NCI-H1694 (cell line): ENCODE results near the gene RARRES2.
"Not testable (repeated sequence)": the region's sequence is repeated elsewhere in the genome, so short reads cannot be mapped to it uniquely, and the experiment has no call there.

ENCODE experiments used
- DNase-seq: peaks from one replicate; lab custom pipeline; 2025; lab: John Stamatoyannopoulos, UW

RARRES2 gene

DNA sequence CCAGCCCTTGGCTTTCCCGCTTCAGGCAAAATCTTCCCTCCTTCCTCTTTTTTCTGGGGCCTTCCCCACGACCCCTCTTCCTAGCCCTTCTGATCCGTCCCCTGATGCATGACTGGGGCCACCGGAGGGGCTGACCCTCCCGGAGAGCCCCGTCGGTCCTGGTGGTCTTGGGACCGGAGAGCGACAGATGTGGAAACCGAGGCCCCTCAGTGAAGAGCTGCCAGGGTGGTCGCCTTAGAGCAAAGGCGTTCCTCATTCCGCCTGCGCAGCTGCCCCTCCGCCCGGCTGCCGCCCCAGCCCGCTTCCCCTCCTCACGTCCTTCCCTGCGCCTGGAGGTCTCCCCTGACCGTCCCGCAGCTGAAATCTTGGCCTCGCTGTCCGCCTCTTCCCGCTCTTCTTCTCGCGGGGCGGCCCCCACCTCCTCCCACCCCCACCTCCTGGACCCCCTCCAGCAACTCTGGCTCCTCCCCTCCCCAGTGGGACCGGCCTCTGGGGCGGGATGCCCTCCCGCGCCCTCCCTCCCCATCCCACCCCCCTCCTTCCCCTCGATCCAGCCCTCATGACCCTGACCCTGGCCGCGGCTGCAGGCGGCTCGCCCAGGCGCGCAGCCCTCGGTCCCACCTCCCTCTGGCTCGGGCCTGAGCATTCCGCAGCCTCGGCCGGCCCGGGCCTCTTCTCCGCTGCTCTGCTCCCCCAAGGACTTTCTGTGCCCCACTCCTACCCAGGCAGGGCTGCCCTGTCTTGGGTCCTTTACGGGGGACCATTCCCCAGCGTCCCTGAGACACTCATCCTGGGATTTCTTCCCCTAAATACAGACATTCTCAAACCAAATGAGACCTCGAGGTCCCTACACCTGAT lies at the start of gene RARRES2:
RARRES2 (minus strand) TSS at position 367 of the 858 bp plus-strand sequence. CDS start 1,020 bp downstream, outside the sequence.
- DNase-seq, result no peak

DNA sequence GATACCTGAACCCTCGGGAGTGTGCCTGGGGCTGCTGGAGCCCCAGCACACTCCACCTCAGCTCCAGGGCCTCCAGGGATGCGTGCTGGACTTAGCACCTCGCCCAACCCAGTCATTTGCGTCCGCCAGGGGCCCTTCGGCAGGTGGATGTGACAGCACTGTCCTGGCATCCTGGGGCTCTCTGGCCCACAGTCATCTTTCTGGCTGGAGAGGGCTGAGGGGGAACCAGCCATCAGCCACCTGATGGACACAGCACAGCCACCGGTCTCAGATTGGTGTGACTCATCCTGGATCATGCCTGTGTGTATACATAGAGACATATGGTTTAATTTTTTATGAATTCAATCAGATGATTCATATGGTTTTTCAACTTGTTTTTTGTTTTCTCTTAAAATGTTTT lies 48.8 kb upstream of the RARRES2 start:
- no peak for DNase-seq

DNA sequence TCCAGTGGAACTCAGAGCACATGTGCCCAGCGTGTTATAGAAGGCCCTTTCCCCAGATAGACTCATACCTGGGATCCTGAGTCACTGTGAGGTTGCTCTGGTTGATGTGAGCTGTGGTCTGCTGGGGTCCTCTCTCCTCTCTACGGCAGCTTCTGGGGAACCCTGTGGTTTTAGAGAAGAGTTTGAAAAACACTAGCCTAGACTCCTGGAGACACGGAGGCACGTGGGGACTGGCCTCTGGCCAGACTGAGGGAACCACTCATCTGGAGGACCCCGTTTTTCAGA lies 48.0 kb upstream of the RARRES2 start:
- no peak for DNase-seq

DNA sequence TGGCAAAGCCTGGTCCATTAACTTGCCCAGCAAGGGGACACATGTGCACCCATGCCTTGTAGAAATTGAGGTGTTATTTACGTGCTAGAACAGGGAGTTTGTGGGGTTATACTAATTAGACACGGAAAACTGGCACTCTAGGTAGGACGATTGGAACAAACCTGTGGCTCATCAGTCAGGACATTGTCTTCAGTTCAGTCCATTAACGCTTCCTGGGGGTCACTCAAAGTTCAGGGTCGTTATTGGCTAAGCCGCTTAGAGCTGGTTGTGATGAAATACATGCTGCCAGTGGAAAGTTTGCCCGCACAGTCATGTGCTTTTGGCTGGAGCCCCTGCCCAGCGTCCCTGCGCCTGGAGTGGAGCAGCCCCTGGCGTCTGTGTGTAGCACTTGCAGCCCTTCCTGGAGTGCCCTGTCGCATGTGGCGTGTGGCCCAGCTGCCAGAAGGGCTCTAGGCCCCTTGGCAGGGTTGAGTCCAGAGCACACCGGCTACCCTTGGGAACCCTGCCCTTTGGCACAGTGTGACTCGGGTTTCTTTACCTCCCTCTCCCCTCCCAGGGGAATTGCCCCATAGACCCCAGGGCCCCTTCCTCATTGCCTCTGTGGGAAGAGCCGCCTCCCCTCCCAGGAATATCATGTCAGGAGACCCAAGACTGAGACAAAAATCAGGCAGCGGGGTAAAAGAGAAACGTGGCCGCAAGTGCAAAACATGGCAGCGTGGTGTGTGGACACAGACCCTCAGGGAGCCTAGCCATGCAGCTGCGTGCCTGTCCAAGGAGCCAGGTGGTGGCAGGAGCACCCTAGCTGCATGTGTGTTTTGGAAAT lies 47.5 kb upstream of the RARRES2 start:
- peak; percentile 70 for DNase-seq

DNA sequence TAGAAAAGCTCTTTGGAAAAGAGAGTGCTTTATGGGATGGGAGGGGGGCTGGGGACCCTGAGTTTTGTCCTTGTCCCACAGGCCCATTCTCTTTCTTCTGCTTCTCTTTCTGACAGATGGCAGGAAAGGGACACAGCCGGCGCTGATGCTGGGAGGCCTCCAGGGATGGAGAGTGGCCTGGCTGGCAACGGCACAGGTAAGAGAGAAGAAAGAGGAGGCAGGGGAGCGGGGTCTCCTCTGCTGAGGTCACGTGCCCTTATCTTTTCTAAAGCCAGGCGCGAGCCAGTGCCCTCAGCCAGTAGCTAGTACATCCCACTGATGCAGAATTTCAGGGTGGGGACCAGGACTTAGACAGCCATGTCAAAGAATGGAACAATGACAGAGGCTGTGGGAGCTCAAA lies 46.9 kb upstream of the RARRES2 start:
- DNase-seq, result no peak

- not testable (repeated sequence) for DNase-seq
Measured at GRCh38 chr7:150385884-150386283, 44.5 kb upstream of the RARRES2 start.

GRCh38 chr7:150385302-150385723 lies 43.9 kb upstream of the RARRES2 start:
- DNase-seq, result no peak

GRCh38 chr7:150384406-150385301 lies 43.2 kb upstream of the RARRES2 start:
- no peak for DNase-seq

DNA sequence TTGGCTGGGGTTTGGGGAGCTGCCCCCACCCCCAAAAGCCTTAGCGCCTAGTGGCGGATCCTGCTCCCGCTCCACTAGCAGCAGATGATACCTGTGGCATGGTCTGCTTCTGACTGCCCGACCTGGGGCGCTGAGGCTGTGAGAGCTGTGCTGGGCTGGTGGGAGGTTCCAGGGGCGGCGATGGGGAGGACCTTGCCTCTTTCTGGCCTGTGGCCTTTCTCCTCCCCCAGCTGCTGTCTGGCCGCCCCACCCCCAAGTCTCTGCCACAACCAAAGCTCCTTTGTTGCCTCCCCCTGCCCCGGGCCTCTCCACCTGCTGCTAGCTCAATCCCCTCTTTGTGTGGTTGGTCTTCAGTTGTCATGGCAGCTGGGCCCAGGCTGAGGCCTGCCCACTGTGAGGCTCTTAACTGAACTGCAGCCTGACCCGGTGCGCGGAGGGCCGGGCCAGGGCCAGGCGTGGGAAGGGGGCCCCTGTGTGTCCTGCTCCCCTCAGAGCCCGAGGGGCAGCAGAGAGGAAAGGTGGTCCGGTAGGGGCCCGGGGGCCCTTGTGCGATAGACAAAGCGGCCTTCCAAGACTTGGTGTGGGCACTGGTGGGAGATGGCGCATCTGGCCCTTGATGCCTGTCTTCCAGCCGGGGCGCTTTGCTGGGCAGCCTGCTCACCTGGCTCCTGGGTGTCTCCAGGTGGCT lies 42.4 kb upstream of the RARRES2 start:
- DNase-seq, result no peak

DNA sequence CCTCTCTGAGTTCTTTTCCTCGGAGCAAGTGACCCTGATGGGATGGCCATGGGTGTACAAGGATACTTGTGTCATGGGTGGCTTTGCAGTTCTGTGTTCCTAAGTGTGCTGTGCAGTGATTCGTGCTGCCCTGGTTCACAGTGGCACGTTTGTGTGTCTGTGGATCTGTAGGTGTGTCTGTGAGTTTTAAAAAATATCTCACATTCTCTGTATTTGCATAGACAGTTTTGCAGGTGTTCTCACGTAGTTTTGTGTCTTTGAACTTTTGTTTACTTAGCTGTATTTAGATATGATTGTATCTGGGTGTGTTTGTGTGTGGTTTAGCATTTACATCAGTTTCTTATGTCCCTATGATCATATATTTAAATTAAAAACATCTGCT lies 41.4 kb upstream of the RARRES2 start:
- DNase-seq, result no peak

DNA sequence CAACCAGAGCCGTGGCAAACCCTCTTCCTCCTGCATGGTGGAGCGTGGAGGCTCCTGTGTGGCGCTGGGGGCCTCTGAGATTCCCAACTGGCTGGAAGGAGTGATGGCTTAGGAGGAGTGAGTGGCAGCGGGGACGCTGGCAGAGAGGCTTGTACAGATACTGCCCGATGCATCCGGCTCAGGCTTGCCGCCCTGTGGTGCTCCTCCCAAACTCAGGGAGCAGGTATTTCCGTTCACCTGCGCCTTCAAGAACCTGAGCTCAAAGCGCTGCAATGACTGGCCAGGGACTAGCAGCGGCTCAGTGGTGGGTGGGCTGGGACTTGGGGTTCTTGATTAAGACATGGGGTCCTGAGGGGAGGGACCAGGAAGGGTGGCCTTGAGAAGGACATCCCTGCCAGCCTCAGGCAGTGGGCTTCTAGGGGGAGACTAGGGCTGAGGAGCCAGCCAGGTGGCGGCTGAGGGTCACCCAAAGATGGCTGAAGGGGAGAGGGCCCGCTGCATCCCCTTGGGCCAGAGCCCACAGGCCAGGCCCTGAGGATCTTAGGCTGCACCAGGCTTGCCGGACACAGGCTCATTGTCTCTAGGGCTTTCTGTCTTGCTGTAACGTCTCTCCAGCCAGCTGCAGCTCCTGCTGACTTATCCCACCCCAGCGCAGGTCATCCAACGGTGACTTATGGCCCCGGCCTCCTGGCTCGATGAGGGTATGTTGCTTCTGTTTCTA lies 40.9 kb upstream of the RARRES2 start:
- DNase-seq, result no peak

- no peak for DNase-seq
Measured at GRCh38 chr7:150381785-150382122, 40.3 kb upstream of the RARRES2 start.

GRCh38 chr7:150381096-150381495 lies 39.7 kb upstream of the RARRES2 start:
- no peak for DNase-seq

DNA sequence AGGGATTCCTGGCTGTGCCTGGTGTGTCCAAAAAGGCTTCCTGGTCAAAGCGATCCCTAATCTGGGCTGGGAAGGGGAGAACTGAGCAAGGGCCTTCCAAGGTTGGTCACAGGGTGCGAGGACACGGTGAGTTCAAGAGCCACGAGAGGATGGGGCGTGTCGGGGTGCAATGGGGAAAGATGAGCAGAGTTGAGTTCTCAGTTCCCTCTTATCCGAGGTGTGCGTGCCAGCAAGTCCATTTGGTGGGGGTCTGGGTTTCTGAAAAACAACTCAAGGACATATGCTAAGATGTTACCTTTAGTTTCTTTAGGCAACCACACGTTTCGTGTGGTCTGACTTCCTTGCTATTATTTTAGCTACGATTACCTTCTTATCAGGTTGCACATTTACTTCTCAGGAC lies 39.0 kb upstream of the RARRES2 start:
- no peak for DNase-seq

GRCh38 chr7:150379441-150380379 lies 38.3 kb upstream of the RARRES2 start:
- peak; percentile 31 for DNase-seq

GRCh38 chr7:150378853-150379440 lies 37.5 kb upstream of the RARRES2 start, which contains the start of gene ZNF775:
Gene ZNF775, plus strand, starts transcription at chr7:150379330. Its CDS starts 9,141 bp downstream, at chr7:150388471.
- DNase-seq, result peak; percentile 83

GRCh38 chr7:150378115-150378852 lies 36.9 kb upstream of the RARRES2 start:
- DNase-seq, result peak; percentile 50

DNA sequence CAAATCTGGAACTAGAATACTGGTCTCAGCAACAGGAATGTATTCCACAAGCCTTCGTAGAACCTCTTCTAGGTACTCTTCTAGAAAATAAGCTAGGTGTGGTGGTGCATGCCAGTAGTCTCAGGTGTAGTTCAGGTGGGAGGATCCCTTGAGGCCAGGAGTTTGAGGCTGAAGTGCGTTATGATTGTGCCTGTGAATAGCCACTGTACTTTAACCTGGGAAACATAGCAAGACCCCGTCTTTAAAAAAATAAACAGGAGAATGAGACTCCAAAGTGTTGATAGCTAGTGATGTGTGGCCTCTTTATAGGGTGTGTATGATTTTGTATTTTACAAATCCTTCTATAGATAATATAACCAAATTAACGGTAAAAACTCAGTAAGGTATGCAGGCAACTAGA lies 36.2 kb upstream of the RARRES2 start:
- DNase-seq, result no peak

DNA sequence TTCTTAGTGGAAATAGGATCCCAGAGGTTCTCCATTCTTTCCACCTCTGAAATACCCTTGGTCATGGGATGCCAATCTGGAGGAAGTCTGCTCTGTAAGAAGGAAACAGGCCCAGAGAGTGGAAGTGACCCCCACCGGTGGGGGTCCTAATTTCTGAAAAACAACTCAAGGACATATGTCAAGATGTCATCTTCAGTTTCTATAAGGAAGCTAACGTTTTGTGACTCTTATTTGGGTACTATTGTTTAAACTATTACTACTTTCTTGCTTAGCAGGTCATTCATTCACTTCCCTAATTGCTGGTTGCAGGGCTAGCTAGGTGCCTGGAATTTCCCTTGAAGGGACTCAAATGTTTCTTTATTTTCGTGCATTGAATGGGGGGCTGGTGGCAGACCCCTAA lies 35.8 kb upstream of the RARRES2 start:
- no peak for DNase-seq
